Measurements from ENCODE around the gene TECTB.

Gene TECTB

DNA sequence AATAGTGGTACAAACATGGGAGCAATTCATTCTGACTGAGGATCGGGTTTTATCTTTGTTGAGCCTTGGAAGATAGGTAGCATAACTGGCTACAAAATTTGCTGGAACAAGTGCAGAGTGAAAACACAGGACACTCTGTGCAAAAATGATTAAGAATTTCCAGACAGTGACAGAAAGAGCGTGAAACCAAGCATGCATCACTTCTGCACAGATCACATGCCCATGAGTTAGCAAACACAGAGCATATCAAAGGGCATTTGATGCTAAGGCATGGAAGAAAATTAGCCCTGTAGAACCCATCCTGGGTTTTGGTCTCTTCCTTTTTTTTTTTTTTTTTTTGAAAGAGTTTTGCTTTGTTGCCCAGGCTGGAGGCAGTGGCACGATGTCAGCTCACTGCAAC is 28.3 kb downstream of the TECTB start:
- no peak for TF ChIP-seq CTCF (IDR thresholded peaks at IDR 0.05; ENCODE audit: low read depth, low read length)
- no peak for TF ChIP-seq EZH2phosphoT487 (IDR thresholded peaks at IDR 0.05; ENCODE audit: low read depth)
- H3K79me2 ChIP-seq (ENCODE audit: low read length) = no peaks in the 10 kb centered on the region
- H3K4me3 ChIP-seq (ENCODE audit: low read length) = no peak overlapping the region
- no peak overlapping the region for H3K4me2 ChIP-seq (ENCODE audit: low read length)
- H3K9ac ChIP-seq (ENCODE audit: low read length) = no peak overlapping the region
- no peaks in the 10 kb centered on the region for H3K36me3 ChIP-seq (replicated peaks; ENCODE audit: low read depth, low read length)
- H3K4me1 ChIP-seq (ENCODE audit: low read length) = no peaks in the 10 kb centered on the region; the same call in 1 of the 2 replicates
- H3K27ac ChIP-seq (ENCODE audit: low read length) = no peak overlapping the region
- 0 out of 2 replicates have a peak, but pooled peaks cover 4% of the 10 kb centered on the region for H3K27me3 ChIP-seq (ENCODE audit: low read depth, low read length)
- no peaks in the 10 kb centered on the region for H3K9me3 ChIP-seq (ENCODE audit: insufficient read depth, low read length)
- H2AFZ ChIP-seq (ENCODE audit: low read depth, low read length) = no peak overlapping the region
- no peaks in the 10 kb centered on the region for H4K20me1 ChIP-seq (ENCODE audit: insufficient read depth, low read length)

DNA sequence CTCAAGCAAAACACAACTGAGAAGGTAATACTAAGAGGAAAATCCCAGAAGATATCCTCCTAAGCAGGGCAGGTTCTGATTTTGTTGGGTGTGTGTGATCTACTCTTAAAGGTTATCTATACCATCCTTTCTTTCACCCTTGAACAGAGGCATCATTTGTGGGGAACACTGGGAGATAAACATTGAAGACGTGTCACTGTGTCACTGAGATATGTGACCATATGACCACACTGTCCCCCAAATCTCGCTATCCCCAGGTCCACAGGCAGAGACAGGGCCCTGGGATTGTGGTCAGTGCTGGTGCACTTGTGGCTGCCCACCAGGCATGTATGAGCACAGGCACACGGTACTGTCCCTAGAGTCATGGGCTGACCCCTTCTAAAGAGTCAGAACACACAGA is 30.0 kb downstream of the TECTB start:
- H3K27me3 ChIP-seq (ENCODE audit: low read depth, low read length) = peaks cover 9% of the 10 kb centered on the region
- H3K4me2 ChIP-seq (ENCODE audit: low read length) = no peak overlapping the region
- no peak overlapping the region for H2AFZ ChIP-seq (ENCODE audit: low read depth, low read length)

DNA sequence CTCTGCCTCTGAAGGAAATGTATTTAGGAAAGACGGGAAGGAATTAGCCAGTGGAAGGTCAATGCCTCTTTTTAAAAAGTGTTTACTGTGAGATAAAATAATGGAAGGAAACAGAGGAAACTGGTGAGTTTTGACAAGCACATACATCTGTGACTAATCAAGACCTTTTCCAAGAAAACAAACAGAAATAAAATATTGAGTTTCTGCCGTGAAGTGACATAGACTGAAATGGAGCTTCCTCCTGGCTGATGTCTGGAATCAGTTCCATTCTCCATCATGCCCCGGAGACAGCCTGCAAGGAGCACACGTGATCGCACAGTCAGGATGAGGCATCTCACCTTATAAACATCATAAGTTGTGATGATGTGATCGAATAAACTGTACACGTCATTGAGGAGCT is 30.7 kb downstream of the TECTB start:
- Histone ChIP-seq H3K4me2 (ENCODE audit: low read length) (peak overlapping the region; percentile 77), H2AFZ (ENCODE audit: low read depth, low read length) (0 out of 2 replicates have a peak overlapping the region, but pooled peaks have one; percentile 54)

More for the DNA sequence above, 30.0 kb downstream of the TECTB start:
- TF ChIP-seq EZH2phosphoT487 (IDR thresholded peaks at IDR 0.05; ENCODE audit: low read depth) = no peak
- no peak overlapping the region for H3K9ac ChIP-seq (ENCODE audit: low read length)
- H3K27ac ChIP-seq (ENCODE audit: low read length) = no peak overlapping the region
- no peak overlapping the region for H3K4me3 ChIP-seq (ENCODE audit: low read length)
- no peaks in the 10 kb centered on the region for H3K9me3 ChIP-seq (ENCODE audit: insufficient read depth, low read length)
- H3K79me2 ChIP-seq (ENCODE audit: low read length) = no peaks in the 10 kb centered on the region
- no peaks in the 10 kb centered on the region for H4K20me1 ChIP-seq (ENCODE audit: insufficient read depth, low read length)
- H3K4me1 ChIP-seq (ENCODE audit: low read length) = no peaks in the 10 kb centered on the region; the same call in 1 of the 2 replicates
- no peaks in the 10 kb centered on the region for H3K36me3 ChIP-seq (replicated peaks; ENCODE audit: low read depth, low read length)

GRCh38 chr10:112314822-112315474 is 31.7 kb downstream of the TECTB start:
- peak overlapping the region; percentile 71; the same call in 1 of the 2 replicates for H3K4me3 ChIP-seq (ENCODE audit: low read length)
- H3K9me3 ChIP-seq (ENCODE audit: insufficient read depth, low read length) = no peaks in the 10 kb centered on the region
- no peaks in the 10 kb centered on the region for H3K4me1 ChIP-seq (ENCODE audit: low read length)
- no peak overlapping the region for H2AFZ ChIP-seq (ENCODE audit: low read depth, low read length)
- H3K27ac ChIP-seq (ENCODE audit: low read length) = no peak overlapping the region
- no peak overlapping the region for H3K9ac ChIP-seq (ENCODE audit: low read length)
- peak overlapping the region; percentile 77 for H3K4me2 ChIP-seq (ENCODE audit: low read length)
- no peak for TF ChIP-seq EZH2phosphoT487 (IDR thresholded peaks at IDR 0.05; ENCODE audit: low read depth)
- peak; percentile 77 for TF ChIP-seq CTCF (IDR thresholded peaks at IDR 0.05; ENCODE audit: low read depth, low read length)
- no peaks in the 10 kb centered on the region for H3K79me2 ChIP-seq (ENCODE audit: low read length)
- H4K20me1 ChIP-seq (ENCODE audit: insufficient read depth, low read length) = no peaks in the 10 kb centered on the region
- peaks cover 9% of the 10 kb centered on the region for H3K27me3 ChIP-seq (ENCODE audit: low read depth, low read length)
- H3K36me3 ChIP-seq (replicated peaks; ENCODE audit: low read depth, low read length) = no peaks in the 10 kb centered on the region

More for the DNA sequence above, 30.7 kb downstream of the TECTB start:
- Histone ChIP-seq H3K27ac (ENCODE audit: low read length) (no peak overlapping the region), H4K20me1 (ENCODE audit: insufficient read depth, low read length) (no peaks in the 10 kb centered on the region), H3K4me1 (ENCODE audit: low read length) (no peaks in the 10 kb centered on the region; the same call in 1 of the 2 replicates), H3K27me3 (ENCODE audit: low read depth, low read length) (peaks cover 9% of the 10 kb centered on the region), H3K4me3 (ENCODE audit: low read length) (peak overlapping the region; percentile 71), H3K79me2 (ENCODE audit: low read length) (no peaks in the 10 kb centered on the region), H3K9ac (ENCODE audit: low read length) (0 out of 2 replicates have a peak overlapping the region, but pooled peaks have one; percentile 1), H3K36me3 (replicated peaks; ENCODE audit: low read depth, low read length) (no peaks in the 10 kb centered on the region), H3K9me3 (ENCODE audit: insufficient read depth, low read length) (no peaks in the 10 kb centered on the region)
- TF ChIP-seq EZH2phosphoT487 (IDR thresholded peaks at IDR 0.05; ENCODE audit: low read depth) (no peak), CTCF (IDR thresholded peaks at IDR 0.05; ENCODE audit: low read depth, low read length) (no peak)

Measured in OCI-LY3 (cell line).